SK-N-SH (cell line): Measurements from ENCODE around the gene SCAI. TPM values are rescaled to one million over a fixed set of nuclear protein-coding genes. Genes with fewer than 3 reads are reported as not detected.
"Not testable (repeated sequence)": the region's sequence is repeated elsewhere in the genome, so short reads cannot be mapped to it uniquely, and the experiment has no call there.

ENCODE experiments used
- CTCF ChIA-PET: fragments of 300-600, 350-600 bp; formaldehyde crosslinking; extraction: SDS; loops from one replicate; lab custom pipeline; 2021; lab: Yijun Ruan, JAX
- POLR2A ChIA-PET: fragments of 350-600 bp; sonication (Branson Sonifier 250); formaldehyde crosslinking; extraction: SDS; loops from one replicate; lab custom pipeline; 2020; ENCODE audit warnings: antibody characterized with exemption, inconsistent platforms; lab: Yijun Ruan, JAX
- DNase-seq: peaks from one replicate; pipeline ENCODE4 v3.0.0; 2012
- H2AFZ ChIP-seq: fragments of 200-600 bp; sonication (generic); 2 replicates; pipeline ENCODE4 v1.8.1; 2016; ENCODE audit warnings: antibody characterized with exemption, mild to moderate bottlenecking, low read depth
- H3F3A ChIP-seq: fragments of 200-600 bp; sonication (generic); replicated peaks from 2 replicates; pipeline ENCODE3; 2016; ENCODE audit warnings: antibody characterized with exemption, mild to moderate bottlenecking; ENCODE audit not compliant: insufficient read depth
- H3K27ac ChIP-seq, 2 experiments: fragments of 200-500 bp in 1 of 2; fragments of 200-600 bp in 1 of 2; sonication (Bioruptor generic) in 1 of 2; sonication (generic), shearing (Covaris generic) in 1 of 2; 2 replicates each; pipeline versions ENCODE4 v1.5.1 to v1.6.1; 2014 to 2016; ENCODE audit warnings: low read depth in 2 of 2, inconsistent platforms in 1 of 2, low read length in 1 of 2, mild to moderate bottlenecking in 1 of 2, mixed read lengths in 1 of 2
- H3K27me3 ChIP-seq: fragments of 200-600 bp; sonication (generic), shearing (Covaris generic); 2 replicates; pipeline ENCODE4 v1.6.1; 2016; ENCODE audit warnings: mixed run types; ENCODE audit not compliant: insufficient read depth
- H3K36me3 ChIP-seq, 2 experiments: fragments of 200-500 bp in 1 of 2; fragments of 200-600 bp in 1 of 2; sonication (Bioruptor generic) in 1 of 2; sonication (generic) in 1 of 2; replicated peaks in 1 of 2; 2 replicates each; pipeline versions ENCODE3 to v1.5.1; 2014 to 2016; ENCODE audit warnings: low read length in 1 of 2, mild to moderate bottlenecking in 1 of 2; ENCODE audit not compliant: insufficient read depth in 2 of 2, control insufficient read depth in 1 of 2
- H3K4me1 ChIP-seq, 2 experiments: fragments of 200-500 bp in 1 of 2; fragments of 200-600 bp in 1 of 2; sonication (Bioruptor generic) in 1 of 2; sonication (generic), shearing (Covaris generic) in 1 of 2; 2 replicates each; pipeline versions ENCODE4 v1.5.1 to v1.6.1; 2014 to 2016; ENCODE audit warnings: low read depth in 1 of 2, low read length in 1 of 2, mixed run types in 1 of 2; ENCODE audit not compliant: insufficient read depth in 2 of 2, control insufficient read depth in 1 of 2
- H3K4me2 ChIP-seq: fragments of 200-600 bp; sonication (generic), shearing (Covaris generic); 2 replicates; pipeline ENCODE4 v1.6.1; 2017; ENCODE audit warnings: mixed run types
- H3K4me3 ChIP-seq, 2 experiments: fragments of 200-500 bp in 1 of 2; fragments of 200-600 bp in 1 of 2; sonication (Bioruptor generic) in 1 of 2; sonication (generic), shearing (Covaris generic) in 1 of 2; 2 replicates each; pipeline versions ENCODE4 v1.5.1 to v1.8.1; 2014 to 2016; ENCODE audit warnings: low read depth in 2 of 2, inconsistent platforms in 1 of 2, low read length in 1 of 2, mild to moderate bottlenecking in 1 of 2, mixed read lengths in 1 of 2, moderate library complexity in 1 of 2
- H3K79me2 ChIP-seq: fragments of 200-600 bp; sonication (generic); 2 replicates; pipeline ENCODE4 v1.8.1; 2017; ENCODE audit warnings: mild to moderate bottlenecking; ENCODE audit not compliant: insufficient read depth
- H3K9ac ChIP-seq: fragments of 200-600 bp; sonication (generic); 2 replicates; pipeline ENCODE4 v1.6.1; 2017; ENCODE audit warnings: mixed run types
- H3K9me2 ChIP-seq: fragments of 200-600 bp; sonication (generic); 2 replicates; pipeline ENCODE4 v1.6.1; 2017; ENCODE audit warnings: mixed run types
- H3K9me3 ChIP-seq: fragments of 200-600 bp; sonication (generic); 2 replicates; pipeline ENCODE4 v1.6.1; 2017; ENCODE audit warnings: mixed run types, mild to moderate bottlenecking, moderate library complexity
- H4K20me1 ChIP-seq: fragments of 200-600 bp; sonication (generic); 2 replicates; pipeline ENCODE4 v1.6.1; 2017; ENCODE audit warnings: mild to moderate bottlenecking, mixed run types; ENCODE audit not compliant: insufficient read depth
- GATA2 ChIP-seq: sonication (generic); formaldehyde crosslinking; IDR thresholded peaks from 2 replicates; pipeline ENCODE4 v1.5.0; 2020; ENCODE audit warnings: mild to moderate bottlenecking, missing genetic modification reagents
- NFIC ChIP-seq: IDR thresholded peaks from 2 replicates; pipeline ENCODE4 v1.4.0; 2012; ENCODE audit warnings: borderline replicate concordance
- WGBS: methylation state at CpG from one replicate; pipeline ENCODE4 v1.1.6; 2017; ENCODE audit warnings: low lambda C conversion rate; 5-methylcytosine and 5-hydroxymethylcytosine counted together
- polyA plus RNA-seq, 3 experiments: library from polyadenylated mRNA; depleted of rRNA; stranded (reverse); fragments of >200 nt; gene quantifications; 2 replicates each; pipeline ENCODE4 v1.2.3, GENCODE V29; 2012

The SCAI gene
- polyA plus RNA-seq, 1 of the 3 experiments (the other 2 are of a cell fraction) = 0.85 TPM

DNA sequence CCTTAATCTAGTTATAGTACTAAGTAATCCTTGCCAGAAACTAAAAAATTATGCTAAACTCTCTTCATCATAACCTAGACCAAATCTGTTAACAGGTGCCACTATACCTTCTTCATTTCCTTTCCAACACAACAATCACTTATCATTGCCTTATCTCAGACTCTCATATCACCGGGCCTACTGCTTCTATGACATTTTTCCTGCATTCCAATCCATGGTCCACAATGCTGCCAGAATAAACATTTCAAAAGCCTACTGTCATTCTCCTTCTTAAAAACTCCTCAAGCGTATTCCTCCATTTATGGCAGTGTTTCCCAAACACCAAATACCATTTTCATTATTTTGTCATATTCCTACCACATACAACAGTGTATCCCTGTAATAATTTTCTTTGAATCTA lies 39.7 kb upstream of the SCAI start:
- ChIA-PET POLR2A (no interaction called here), CTCF (no interaction called here)
- DNase-seq = no peak
- Histone ChIP-seq H3K9ac (no peak overlapping the region), H3K79me2 (peaks cover 100% of the 10 kb centered on the region), H3K4me1 (peaks cover 3 to 12% of the 10 kb centered on the region in 2 experiments; a peak in 2 of 4 replicates), H3K27me3 (no peaks in the 10 kb centered on the region), H3K4me2 (no peak overlapping the region), H3K36me3 (peaks cover 0 to 14% of the 10 kb centered on the region in 2 experiments), H3F3A (peaks cover 7% of the 10 kb centered on the region), H4K20me1 (peaks cover 91% of the 10 kb centered on the region), H3K9me2 (no peaks in the 10 kb centered on the region), H3K27ac (no peak overlapping the region), H3K4me3 (no peak overlapping the region), H3K9me3 (no peaks in the 10 kb centered on the region), H2AFZ (no peak overlapping the region)
- TF ChIP-seq GATA2 (CRISPR knock-in tag) = no peak
- 81% methylated on average over 2 of the region's 2 CpGs for WGBS

DNA sequence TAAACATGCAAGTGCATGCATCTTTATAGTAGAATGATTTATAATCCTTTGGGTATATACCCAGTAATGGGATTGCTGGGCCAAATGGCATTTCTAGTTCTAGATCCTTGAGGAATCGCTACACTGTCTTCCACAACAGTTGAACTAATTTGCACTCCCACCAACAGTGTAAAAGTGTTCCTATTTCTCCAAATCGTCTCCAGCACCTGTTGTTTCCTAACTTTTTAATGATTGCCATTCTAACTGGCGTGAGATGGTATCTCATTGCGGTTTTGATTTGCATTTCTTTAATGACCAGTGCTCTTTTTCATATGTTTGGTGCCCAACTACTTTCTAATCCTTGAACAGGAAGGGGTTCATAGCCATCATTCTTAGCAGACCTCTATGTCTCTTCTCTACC lies 38.4 kb upstream of the SCAI start:
- H3K9ac ChIP-seq, CTCF ChIA-PET, H3K27me3 ChIP-seq, H3K27ac ChIP-seq, H3K9me2 ChIP-seq, H3K9me3 ChIP-seq, DNase-seq, H3K4me2 ChIP-seq, H3K4me3 ChIP-seq, H3K4me1 ChIP-seq, H2AFZ ChIP-seq, H3F3A ChIP-seq: not testable (repeated sequence)
- peaks cover 83% of the 10 kb centered on the region for H4K20me1 ChIP-seq
- POLR2A ChIA-PET = interaction anchor here (0.6 kb wide), 1 partner anchor 505 kb away, joined by 4 read pairs; no protein-coding TSS in a partner anchor
- 85% methylated on average over 4 of the region's 4 CpGs for WGBS
- H3K36me3 ChIP-seq = peaks cover 0 to 16% of the 10 kb centered on the region in 2 experiments
- H3K79me2 ChIP-seq = peaks cover 100% of the 10 kb centered on the region

DNA sequence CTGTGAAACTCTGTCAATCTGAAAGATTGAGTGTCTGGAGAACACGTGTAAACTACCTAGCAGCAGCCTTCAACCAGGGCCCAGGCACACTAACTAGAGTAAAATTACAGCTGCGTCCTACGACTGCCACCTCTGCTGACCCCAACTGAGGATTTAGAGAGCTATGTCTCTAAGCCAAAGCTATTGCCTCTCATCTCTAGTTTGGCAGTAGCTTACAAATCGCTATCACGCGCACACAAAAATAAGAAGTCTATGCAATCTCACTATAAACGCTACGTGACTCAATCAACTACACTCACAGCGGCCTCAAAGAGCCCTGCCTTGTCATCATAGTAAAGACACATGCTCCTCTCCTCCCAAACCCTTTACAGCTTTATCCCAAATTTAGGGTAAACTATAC lies 37.5 kb upstream of the SCAI start:
- peaks cover 0 to 16% of the 10 kb centered on the region in 2 experiments for H3K36me3 ChIP-seq
- POLR2A ChIA-PET = interaction anchor here (0.6 kb wide), 1 partner anchor 504 kb away, joined by 4 read pairs; no protein-coding TSS in a partner anchor
- no peak overlapping the region for H3K27ac ChIP-seq
- H3K9me2 ChIP-seq = no peaks in the 10 kb centered on the region
- peaks cover 100% of the 10 kb centered on the region for H3K79me2 ChIP-seq
- DNase-seq = no peak
- no peak overlapping the region for H3K9ac ChIP-seq
- H3K4me3 ChIP-seq = no peak overlapping the region
- WGBS = 98% methylated on average over 9 of the region's 9 CpGs
- CTCF ChIA-PET = no interaction called here
- no peak overlapping the region for H2AFZ ChIP-seq
- H3F3A ChIP-seq = peaks cover 7% of the 10 kb centered on the region
- H3K9me3 ChIP-seq = no peaks in the 10 kb centered on the region
- peaks cover 0 to 3% of the 10 kb centered on the region in 2 experiments; a peak in 1 of 4 replicates for H3K4me1 ChIP-seq
- no peak overlapping the region for H3K4me2 ChIP-seq
- no peaks in the 10 kb centered on the region for H3K27me3 ChIP-seq
- no peak for TF ChIP-seq NFIC
- H4K20me1 ChIP-seq = peaks cover 84% of the 10 kb centered on the region

DNA sequence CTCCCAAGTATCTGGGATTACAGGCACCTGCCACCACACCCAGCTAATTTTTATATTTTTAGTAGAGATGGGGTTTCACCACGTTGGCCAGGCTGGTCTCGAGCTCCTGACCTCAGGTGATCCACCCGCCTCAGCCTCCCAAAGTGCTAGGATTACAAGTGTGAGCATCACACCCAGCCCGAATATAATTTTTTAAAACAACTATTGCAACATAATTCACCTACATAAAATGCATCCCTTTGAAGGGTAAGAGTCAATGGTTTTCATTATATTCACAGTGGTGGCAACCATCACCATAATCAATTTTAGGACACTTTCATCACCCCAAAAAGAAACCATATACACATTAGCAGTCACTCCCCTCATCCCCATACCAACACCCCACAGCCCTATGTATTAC lies 36.4 kb upstream of the SCAI start:
- CTCF ChIA-PET = not testable (repeated sequence)
- WGBS = 92% methylated on average over 4 of the region's 4 CpGs

More for the DNA sequence above, 36.4 kb upstream of the SCAI start:
- H3K9ac ChIP-seq, H3K4me1 ChIP-seq, H3K27ac ChIP-seq, H3K9me3 ChIP-seq, H3K4me2 ChIP-seq, POLR2A ChIA-PET, H3F3A ChIP-seq, H3K4me3 ChIP-seq, H2AFZ ChIP-seq, H3K9me2 ChIP-seq, DNase-seq, H3K27me3 ChIP-seq: not testable (repeated sequence)
- H4K20me1 ChIP-seq = peaks cover 78% of the 10 kb centered on the region
- peaks cover 100% of the 10 kb centered on the region for H3K79me2 ChIP-seq
- H3K36me3 ChIP-seq = peaks cover 0 to 11% of the 10 kb centered on the region in 2 experiments
